GM23338 (cell line): Measurements from ENCODE around the gene HIVEP3. TPM values are rescaled to one million over a fixed set of nuclear protein-coding genes. Genes with fewer than 3 reads are reported as not detected.

ENCODE experiments used
- ATAC-seq: fragments of 200-7000 bp; cut with Tn5 transposase; 3 replicates; pipeline ENCODE4 v1.9.1; 2020
- DNase-seq: peaks from one replicate; pipeline ENCODE4 v3.0.0-alpha.2; 2015; ENCODE audit warnings: low spot score
- H2AFZ ChIP-seq: fragments of 200-600 bp; sonication (generic); 2 replicates; pipeline ENCODE4 v1.8.0; 2016; ENCODE audit warnings: antibody characterized with exemption, mild to moderate bottlenecking, moderate library complexity
- H3F3A ChIP-seq: fragments of 200-600 bp; sonication (generic); replicated peaks from 2 replicates; pipeline ENCODE4 v1.8.0; 2017; ENCODE audit warnings: antibody characterized with exemption, mixed run types, low read depth
- H3K27ac ChIP-seq: fragments of 200-600 bp; sonication (generic); 2 replicates; pipeline ENCODE4 v1.6.1; 2016; ENCODE audit warnings: low read depth
- H3K27me3 ChIP-seq: fragments of 200-600 bp; sonication (generic); 2 replicates; pipeline ENCODE4 v1.8.0; 2016; ENCODE audit warnings: mild to moderate bottlenecking, mixed run types, moderate library complexity; ENCODE audit not compliant: insufficient read depth
- H3K36me3 ChIP-seq: fragments of 200-600 bp; sonication (generic); 2 replicates; pipeline ENCODE4 v1.8.0; 2016; ENCODE audit warnings: mild to moderate bottlenecking; ENCODE audit not compliant: insufficient read depth
- H3K4me1 ChIP-seq: fragments of 200-600 bp; sonication (generic); 2 replicates; pipeline ENCODE4 v1.8.0; 2016; ENCODE audit warnings: mild to moderate bottlenecking, moderate library complexity; ENCODE audit not compliant: insufficient read depth
- H3K4me2 ChIP-seq: fragments of 200-600 bp; sonication (generic); 2 replicates; pipeline ENCODE4 v1.7.1; 2017; ENCODE audit warnings: mixed run types
- H3K4me3 ChIP-seq: fragments of 200-600 bp; sonication (generic); 2 replicates; pipeline ENCODE4 v1.6.1; 2016; ENCODE audit warnings: mixed run types
- H3K79me2 ChIP-seq: fragments of 200-600 bp; sonication (generic); replicated peaks from 2 replicates; pipeline ENCODE4 v1.8.0; 2017; ENCODE audit warnings: mild to moderate bottlenecking; ENCODE audit not compliant: insufficient read depth
- H3K9me2 ChIP-seq: fragments of 200-600 bp; sonication (generic); 2 replicates; pipeline ENCODE4 v1.8.0; 2017; ENCODE audit not compliant: insufficient read depth
- H4K20me1 ChIP-seq: fragments of 200-600 bp; sonication (generic); replicated peaks from 2 replicates; pipeline ENCODE4 v1.8.0; 2017; ENCODE audit warnings: mild to moderate bottlenecking; ENCODE audit not compliant: insufficient read depth
- H3K27ac Mint-ChIP-seq: 2 replicates; pipeline ENCODE4 v1.8.0; 2020; ENCODE audit warnings: inconsistent platforms, mild to moderate bottlenecking, moderate library complexity, mixed read lengths
- H3K27me3 Mint-ChIP-seq: 3 replicates; pipeline ENCODE4 v1.8.0; 2022; ENCODE audit warnings: low read depth, mild to moderate bottlenecking, moderate library complexity, mixed read lengths, inconsistent platforms; ENCODE audit not compliant: insufficient read depth, poor library complexity
- H3K36me3 Mint-ChIP-seq: 3 replicates; pipeline ENCODE4 v1.8.0; 2021; ENCODE audit warnings: low read depth, mild to moderate bottlenecking, inconsistent platforms, moderate library complexity, mixed read lengths
- H3K4me1 Mint-ChIP-seq: 3 replicates; pipeline ENCODE4 v1.8.0; 2020; ENCODE audit warnings: mild to moderate bottlenecking, inconsistent platforms, mixed read lengths
- H3K4me3 Mint-ChIP-seq: 3 replicates; pipeline ENCODE4 v1.8.0; 2021; ENCODE audit warnings: moderate library complexity, mild to moderate bottlenecking, inconsistent platforms, mixed read lengths
- H3K9me3 Mint-ChIP-seq: 3 replicates; pipeline ENCODE4 v1.8.0; 2020; ENCODE audit warnings: moderate library complexity, mild to moderate bottlenecking, inconsistent platforms, mixed read lengths
- CREB1 ChIP-seq: fragments of 250-450 bp; sonication (Bioruptor Pico); IDR thresholded peaks from 2 replicates; pipeline ENCODE4 v1.5.0; 2020; ENCODE audit warnings: low read depth, mild to moderate bottlenecking, moderate library complexity
- EZH2phosphoT487 ChIP-seq: fragments of 200-600 bp; sonication (generic); IDR thresholded peaks from one replicate; pipeline ENCODE4 v1.8.1; 2018; ENCODE audit warnings: antibody characterized with exemption; ENCODE audit not compliant: unreplicated experiment
- NANOG ChIP-seq: IDR thresholded peaks from 2 replicates; pipeline ENCODE4 v1.6.1; 2016; ENCODE audit warnings: antibody characterized with exemption, borderline replicate concordance
- POLR2AphosphoS5 ChIP-seq: IDR thresholded peaks from 2 replicates; pipeline ENCODE4 v1.6.1; 2016; ENCODE audit warnings: antibody characterized with exemption, low read depth
- STAT1 ChIP-seq: IDR thresholded peaks from one replicate; pipeline ENCODE4 v1.6.1; 2016; ENCODE audit warnings: antibody characterized with exemption; ENCODE audit not compliant: unreplicated experiment
- ZNF331 ChIP-seq: fragments of 250-450 bp; sonication (Bioruptor Pico); IDR thresholded peaks from 2 replicates; pipeline ENCODE4 v1.5.0; 2020; ENCODE audit warnings: low read depth, mild to moderate bottlenecking, moderate library complexity
- polyA plus RNA-seq: library from polyadenylated mRNA; unstranded; fragments of >200 nt; fragmentation: Nextera tagmentation; extraction: Ambion mirVana; gene quantifications from 2 replicates; pipeline ENCODE4 v1.2.1, GENCODE V29; 2016
- total RNA-seq: library from RNA; depleted of rRNA; stranded (reverse); fragments of >200 nt; shearing (Covaris generic); gene quantifications from 2 replicates; pipeline ENCODE4 v1.2.3, GENCODE V29; 2014
- TF ChIP-seq, protein P1 (sequence below): fragments of 250-450 bp; sonication (Bioruptor Pico); IDR thresholded peaks from 2 replicates; pipeline ENCODE4 v1.5.0; 2020; ENCODE audit warnings: mild to moderate bottlenecking, moderate library complexity
- TF ChIP-seq, protein P2 (sequence below): IDR thresholded peaks from 2 replicates; pipeline ENCODE4 v1.6.1; 2016; ENCODE audit warnings: antibody characterized with exemption

Gene HIVEP3
- total and polyA plus RNA-seq, 2 experiments from 2014 or later, result 0.14 to 0.24 TPM

DNA sequence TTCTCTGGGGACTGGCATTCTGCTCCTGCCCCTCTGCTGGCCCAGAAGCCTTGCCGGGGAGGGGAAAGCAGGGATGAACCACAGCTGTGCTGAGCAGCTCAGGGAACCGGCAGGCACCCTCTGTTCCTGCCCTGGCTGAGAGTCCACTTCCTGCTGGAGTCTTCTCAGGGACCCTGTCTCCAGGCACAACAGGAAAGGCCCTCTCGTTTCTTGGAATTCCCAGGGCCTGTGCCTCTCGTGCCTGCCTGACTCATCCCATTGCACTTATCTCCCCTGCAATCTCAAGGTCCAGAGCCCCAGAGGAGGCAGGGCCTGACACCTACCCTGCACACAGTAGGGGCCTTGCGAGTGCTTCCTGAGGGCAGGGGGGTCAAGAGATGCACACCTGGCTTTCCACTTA is 433.1 kb downstream of the HIVEP3 start:
- TF ChIP-seq CREB1 (CRISPR knock-in tag) (no peak), NANOG (no peak), ZNF331 (no peak), EZH2phosphoT487 (no peak), STAT1 (no peak), POLR2AphosphoS5 (no peak)
- TF ChIP-seq, protein P1, sequence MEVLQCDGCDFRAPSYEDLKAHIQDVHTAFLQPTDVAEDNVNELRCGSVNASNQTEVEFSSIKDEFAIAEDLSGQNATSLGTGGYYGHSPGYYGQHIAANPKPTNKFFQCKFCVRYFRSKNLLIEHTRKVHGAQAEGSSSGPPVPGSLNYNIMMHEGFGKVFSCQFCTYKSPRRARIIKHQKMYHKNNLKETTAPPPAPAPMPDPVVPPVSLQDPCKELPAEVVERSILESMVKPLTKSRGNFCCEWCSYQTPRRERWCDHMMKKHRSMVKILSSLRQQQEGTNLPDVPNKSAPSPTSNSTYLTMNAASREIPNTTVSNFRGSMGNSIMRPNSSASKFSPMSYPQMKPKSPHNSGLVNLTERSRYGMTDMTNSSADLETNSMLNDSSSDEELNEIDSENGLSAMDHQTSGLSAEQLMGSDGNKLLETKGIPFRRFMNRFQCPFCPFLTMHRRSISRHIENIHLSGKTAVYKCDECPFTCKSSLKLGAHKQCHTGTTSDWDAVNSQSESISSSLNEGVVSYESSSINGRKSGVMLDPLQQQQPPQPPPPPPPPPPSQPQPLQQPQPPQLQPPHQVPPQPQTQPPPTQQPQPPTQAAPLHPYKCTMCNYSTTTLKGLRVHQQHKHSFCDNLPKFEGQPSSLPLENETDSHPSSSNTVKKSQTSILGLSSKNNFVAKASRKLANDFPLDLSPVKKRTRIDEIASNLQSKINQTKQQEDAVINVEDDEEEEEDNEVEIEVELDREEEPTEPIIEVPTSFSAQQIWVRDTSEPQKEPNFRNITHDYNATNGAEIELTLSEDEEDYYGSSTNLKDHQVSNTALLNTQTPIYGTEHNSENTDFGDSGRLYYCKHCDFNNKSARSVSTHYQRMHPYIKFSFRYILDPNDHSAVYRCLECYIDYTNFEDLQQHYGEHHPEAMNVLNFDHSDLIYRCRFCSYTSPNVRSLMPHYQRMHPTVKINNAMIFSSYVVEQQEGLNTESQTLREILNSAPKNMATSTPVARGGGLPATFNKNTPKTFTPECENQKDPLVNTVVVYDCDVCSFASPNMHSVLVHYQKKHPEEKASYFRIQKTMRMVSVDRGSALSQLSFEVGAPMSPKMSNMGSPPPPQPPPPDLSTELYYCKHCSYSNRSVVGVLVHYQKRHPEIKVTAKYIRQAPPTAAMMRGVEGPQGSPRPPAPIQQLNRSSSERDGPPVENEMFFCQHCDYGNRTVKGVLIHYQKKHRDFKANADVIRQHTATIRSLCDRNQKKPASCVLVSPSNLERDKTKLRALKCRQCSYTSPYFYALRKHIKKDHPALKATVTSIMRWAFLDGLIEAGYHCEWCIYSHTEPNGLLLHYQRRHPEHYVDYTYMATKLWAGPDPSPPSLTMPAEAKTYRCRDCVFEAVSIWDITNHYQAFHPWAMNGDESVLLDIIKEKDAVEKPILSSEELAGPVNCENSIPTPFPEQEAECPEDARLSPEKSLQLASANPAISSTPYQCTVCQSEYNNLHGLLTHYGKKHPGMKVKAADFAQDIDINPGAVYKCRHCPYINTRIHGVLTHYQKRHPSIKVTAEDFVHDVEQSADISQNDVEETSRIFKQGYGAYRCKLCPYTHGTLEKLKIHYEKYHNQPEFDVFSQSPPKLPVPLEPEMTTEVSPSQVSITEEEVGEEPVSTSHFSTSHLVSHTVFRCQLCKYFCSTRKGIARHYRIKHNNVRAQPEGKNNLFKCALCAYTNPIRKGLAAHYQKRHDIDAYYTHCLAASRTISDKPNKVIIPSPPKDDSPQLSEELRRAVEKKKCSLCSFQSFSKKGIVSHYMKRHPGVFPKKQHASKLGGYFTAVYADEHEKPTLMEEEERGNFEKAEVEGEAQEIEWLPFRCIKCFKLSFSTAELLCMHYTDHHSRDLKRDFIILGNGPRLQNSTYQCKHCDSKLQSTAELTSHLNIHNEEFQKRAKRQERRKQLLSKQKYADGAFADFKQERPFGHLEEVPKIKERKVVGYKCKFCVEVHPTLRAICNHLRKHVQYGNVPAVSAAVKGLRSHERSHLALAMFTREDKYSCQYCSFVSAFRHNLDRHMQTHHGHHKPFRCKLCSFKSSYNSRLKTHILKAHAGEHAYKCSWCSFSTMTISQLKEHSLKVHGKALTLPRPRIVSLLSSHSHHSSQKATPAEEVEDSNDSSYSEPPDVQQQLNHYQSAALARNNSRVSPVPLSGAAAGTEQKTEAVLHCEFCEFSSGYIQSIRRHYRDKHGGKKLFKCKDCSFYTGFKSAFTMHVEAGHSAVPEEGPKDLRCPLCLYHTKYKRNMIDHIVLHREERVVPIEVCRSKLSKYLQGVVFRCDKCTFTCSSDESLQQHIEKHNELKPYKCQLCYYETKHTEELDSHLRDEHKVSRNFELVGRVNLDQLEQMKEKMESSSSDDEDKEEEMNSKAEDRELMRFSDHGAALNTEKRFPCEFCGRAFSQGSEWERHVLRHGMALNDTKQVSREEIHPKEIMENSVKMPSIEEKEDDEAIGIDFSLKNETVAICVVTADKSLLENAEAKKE (CRISPR knock-in tag), result no peak
- TF ChIP-seq, protein P2, sequence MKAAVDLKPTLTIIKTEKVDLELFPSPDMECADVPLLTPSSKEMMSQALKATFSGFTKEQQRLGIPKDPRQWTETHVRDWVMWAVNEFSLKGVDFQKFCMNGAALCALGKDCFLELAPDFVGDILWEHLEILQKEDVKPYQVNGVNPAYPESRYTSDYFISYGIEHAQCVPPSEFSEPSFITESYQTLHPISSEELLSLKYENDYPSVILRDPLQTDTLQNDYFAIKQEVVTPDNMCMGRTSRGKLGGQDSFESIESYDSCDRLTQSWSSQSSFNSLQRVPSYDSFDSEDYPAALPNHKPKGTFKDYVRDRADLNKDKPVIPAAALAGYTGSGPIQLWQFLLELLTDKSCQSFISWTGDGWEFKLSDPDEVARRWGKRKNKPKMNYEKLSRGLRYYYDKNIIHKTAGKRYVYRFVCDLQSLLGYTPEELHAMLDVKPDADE, result no peak
- peaks cover 30% of the 10 kb centered on the region for H3K4me1 Mint-ChIP-seq
- no peak for ATAC-seq

More for the DNA sequence above, 433.1 kb downstream of the HIVEP3 start:
- Histone ChIP-seq H3F3A (no peaks in the 10 kb centered on the region), H3K9me2 (peaks cover 4% of the 10 kb centered on the region; the same call in 1 of the 2 replicates), H3K4me2 (peak overlapping the region; percentile 68; the same call in 1 of the 2 replicates), H2AFZ (0 out of 2 replicates have a peak overlapping the region, but pooled peaks have one; percentile 43), H3K4me1 (peaks cover 26% of the 10 kb centered on the region), H3K36me3 (no peaks in the 10 kb centered on the region), H3K4me3 (no peak overlapping the region), H3K27ac (no peak overlapping the region), H3K79me2 (no peaks in the 10 kb centered on the region), H4K20me1 (no peaks in the 10 kb centered on the region), H3K27me3 (no peaks in the 10 kb centered on the region)
- no peak for DNase-seq
- Mint-ChIP-seq H3K27ac (no peak overlapping the region), H3K27me3 (peaks cover 14% of the 10 kb centered on the region), H3K36me3 (no peaks in the 10 kb centered on the region), H3K9me3 (no peaks in the 10 kb centered on the region), H3K4me3 (no peak overlapping the region)
